SK-N-SH treated with all-trans-retinoic acid at 6 μM for 48 hours (cell line): ENCODE measurements around the gene SPRED1.

Experiments used
- ATAC-seq: fragments of 200-7000 bp; cut with Tn5 transposase; 3 replicates; pipeline ENCODE4 v1.9.1; 2020; ENCODE audit warnings: mild to moderate bottlenecking, moderate library complexity
- ARNTL ChIP-seq: fragments of 450-650 bp; formaldehyde crosslinking; IDR thresholded peaks from 2 replicates; pipeline ENCODE4 v1.5.0; 2020; ENCODE audit warnings: low read depth, mild to moderate bottlenecking, moderate library complexity, borderline replicate concordance
- BACH2 ChIP-seq: fragments of 250-450 bp; sonication (Bioruptor Pico); IDR thresholded peaks from 2 replicates; pipeline ENCODE4 v1.9.0; 2021; ENCODE audit warnings: mild to moderate bottlenecking, borderline replicate concordance
- CSDC2 ChIP-seq: fragments of 250-450 bp; sonication (Bioruptor Pico); IDR thresholded peaks from 2 replicates; pipeline ENCODE4 v1.5.0; 2020; ENCODE audit warnings: mild to moderate bottlenecking, moderate library complexity
- ESRRG ChIP-seq: fragments of 250-450 bp; sonication (Bioruptor Pico); IDR thresholded peaks from 2 replicates; pipeline ENCODE4 v1.6.1; 2021; ENCODE audit warnings: mild to moderate bottlenecking
- GLIS3 ChIP-seq: fragments of 250-450 bp; sonication (Bioruptor Pico); IDR thresholded peaks from 2 replicates; pipeline ENCODE4 v1.5.0; 2020; ENCODE audit warnings: mild to moderate bottlenecking, moderate library complexity
- ISL1 ChIP-seq: fragments of 250-450 bp; sonication (Bioruptor Pico); IDR thresholded peaks from 2 replicates; pipeline ENCODE4 v2.1.2; 2022; ENCODE audit warnings: mild to moderate bottlenecking, moderate library complexity
- OSR1 ChIP-seq: fragments of 250-450 bp; sonication (Bioruptor Pico); IDR thresholded peaks from 2 replicates; pipeline ENCODE4 v1.8.0; 2022; ENCODE audit warnings: moderate library complexity, mild to moderate bottlenecking, inconsistent platforms
- POU6F1 ChIP-seq: fragments of 250-450 bp; sonication (Bioruptor Pico); IDR thresholded peaks from 2 replicates; pipeline ENCODE4 v1.8.0; 2021; ENCODE audit warnings: low read depth, mild to moderate bottlenecking, moderate library complexity, borderline replicate concordance
- PPARA ChIP-seq: fragments of 250-450 bp; sonication (Bioruptor Pico); IDR thresholded peaks from 2 replicates; pipeline ENCODE4 v1.5.0; 2020; ENCODE audit warnings: mild to moderate bottlenecking, borderline replicate concordance
- RARB ChIP-seq: fragments of 250-450 bp; sonication (Bioruptor Pico); IDR thresholded peaks from 2 replicates; pipeline ENCODE4 v1.8.0; 2021; ENCODE audit warnings: mild to moderate bottlenecking, moderate library complexity
- SNAI2 ChIP-seq: fragments of 250-450 bp; sonication (Bioruptor Pico); IDR thresholded peaks from 2 replicates; pipeline ENCODE4 v1.5.0; 2020; ENCODE audit warnings: mild to moderate bottlenecking, moderate library complexity
- TCF4 ChIP-seq: fragments of 250-450 bp; sonication (Bioruptor Pico); IDR thresholded peaks from 2 replicates; pipeline ENCODE4 v1.8.0; 2021; ENCODE audit warnings: mild to moderate bottlenecking, moderate library complexity, borderline replicate concordance
- TOX ChIP-seq: fragments of 250-450 bp; sonication (Bioruptor Pico); IDR thresholded peaks from 2 replicates; pipeline ENCODE4 v1.8.0; 2021; ENCODE audit warnings: mild to moderate bottlenecking, moderate library complexity, borderline replicate concordance
- TSHZ2 ChIP-seq: fragments of 250-450 bp; sonication (Bioruptor Pico); IDR thresholded peaks from 2 replicates; pipeline ENCODE4 v1.5.0; 2020; ENCODE audit warnings: mild to moderate bottlenecking, moderate library complexity
- ZC3H10 ChIP-seq: fragments of 250-450 bp; sonication (Bioruptor Pico); IDR thresholded peaks from 2 replicates; pipeline ENCODE4 v1.5.1; 2021; ENCODE audit warnings: mild to moderate bottlenecking, moderate library complexity
- ZFP3 ChIP-seq: fragments of 250-450 bp; sonication (Bioruptor Pico); IDR thresholded peaks from 2 replicates; pipeline ENCODE4 v1.5.0; 2020; ENCODE audit warnings: mild to moderate bottlenecking, moderate library complexity
- ZFP30 ChIP-seq: fragments of 450-650 bp; formaldehyde crosslinking; IDR thresholded peaks from 2 replicates; pipeline ENCODE4 v1.5.0; 2022; ENCODE audit warnings: mild to moderate bottlenecking, moderate library complexity
- ZNF565 ChIP-seq: fragments of 450-650 bp; formaldehyde crosslinking; conservative IDR thresholded peaks from 2 replicates; pipeline ENCODE4 v1.5.0; 2020; ENCODE audit warnings: low read depth, mild to moderate bottlenecking, moderate library complexity
- ZNF8 ChIP-seq: fragments of 450-650 bp; formaldehyde crosslinking; IDR thresholded peaks from 2 replicates; pipeline ENCODE4 v1.5.0; 2020; ENCODE audit warnings: mild to moderate bottlenecking, moderate library complexity
- TF ChIP-seq, protein P1 (sequence below): fragments of 250-450 bp; sonication (Bioruptor Pico); IDR thresholded peaks from 2 replicates; pipeline ENCODE4 v1.5.1; 2020; ENCODE audit warnings: low read depth, mild to moderate bottlenecking, moderate library complexity
- TF ChIP-seq, protein P2 (sequence below): fragments of 250-450 bp; sonication (Bioruptor Pico); IDR thresholded peaks from 2 replicates; pipeline ENCODE4 v1.5.1; 2021; ENCODE audit warnings: mild to moderate bottlenecking, moderate library complexity

SPRED1 gene

GRCh38 chr15:38283010-38283409, 30.4 kb downstream of the SPRED1 start:
- ATAC-seq, result no peak
- TF ChIP-seq TCF4 (CRISPR knock-in tag), result no peak
- no peak for TF ChIP-seq ARNTL
- TF ChIP-seq GLIS3 (CRISPR knock-in tag), result no peak
- TF ChIP-seq ZNF565 (CRISPR knock-in tag), result no peak
- TF ChIP-seq PPARA (CRISPR knock-in tag), result no peak
- TF ChIP-seq ISL1, result no peak
- TF ChIP-seq TSHZ2 (CRISPR knock-in tag), result no peak
- no peak for TF ChIP-seq CSDC2 (CRISPR knock-in tag)
- no peak for TF ChIP-seq SNAI2 (CRISPR knock-in tag)
- TF ChIP-seq ZNF8 (CRISPR knock-in tag), result no peak
- TF ChIP-seq, protein P1, sequence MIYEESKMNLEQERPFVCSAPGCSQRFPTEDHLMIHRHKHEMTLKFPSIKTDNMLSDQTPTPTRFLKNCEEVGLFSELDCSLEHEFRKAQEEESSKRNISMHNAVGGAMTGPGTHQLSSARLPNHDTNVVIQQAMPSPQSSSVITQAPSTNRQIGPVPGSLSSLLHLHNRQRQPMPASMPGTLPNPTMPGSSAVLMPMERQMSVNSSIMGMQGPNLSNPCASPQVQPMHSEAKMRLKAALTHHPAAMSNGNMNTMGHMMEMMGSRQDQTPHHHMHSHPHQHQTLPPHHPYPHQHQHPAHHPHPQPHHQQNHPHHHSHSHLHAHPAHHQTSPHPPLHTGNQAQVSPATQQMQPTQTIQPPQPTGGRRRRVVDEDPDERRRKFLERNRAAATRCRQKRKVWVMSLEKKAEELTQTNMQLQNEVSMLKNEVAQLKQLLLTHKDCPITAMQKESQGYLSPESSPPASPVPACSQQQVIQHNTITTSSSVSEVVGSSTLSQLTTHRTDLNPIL (CRISPR knock-in tag), result no peak
- TF ChIP-seq BACH2 (CRISPR knock-in tag), result no peak
- TF ChIP-seq, protein P2, sequence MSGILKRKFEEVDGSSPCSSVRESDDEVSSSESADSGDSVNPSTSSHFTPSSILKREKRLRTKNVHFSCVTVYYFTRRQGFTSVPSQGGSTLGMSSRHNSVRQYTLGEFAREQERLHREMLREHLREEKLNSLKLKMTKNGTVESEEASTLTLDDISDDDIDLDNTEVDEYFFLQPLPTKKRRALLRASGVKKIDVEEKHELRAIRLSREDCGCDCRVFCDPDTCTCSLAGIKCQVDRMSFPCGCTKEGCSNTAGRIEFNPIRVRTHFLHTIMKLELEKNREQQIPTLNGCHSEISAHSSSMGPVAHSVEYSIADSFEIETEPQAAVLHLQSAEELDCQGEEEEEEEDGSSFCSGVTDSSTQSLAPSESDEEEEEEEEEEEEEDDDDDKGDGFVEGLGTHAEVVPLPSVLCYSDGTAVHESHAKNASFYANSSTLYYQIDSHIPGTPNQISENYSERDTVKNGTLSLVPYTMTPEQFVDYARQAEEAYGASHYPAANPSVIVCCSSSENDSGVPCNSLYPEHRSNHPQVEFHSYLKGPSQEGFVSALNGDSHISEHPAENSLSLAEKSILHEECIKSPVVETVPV (CRISPR knock-in tag), result no peak

GRCh38 chr15:38285456-38285855, 32.8 kb downstream of the SPRED1 start:
- TF ChIP-seq ZNF565 (CRISPR knock-in tag) (no peak), BACH2 (CRISPR knock-in tag) (no peak), TOX (CRISPR knock-in tag) (no peak), ZFP30 (CRISPR knock-in tag) (no peak), TCF4 (CRISPR knock-in tag) (no peak), ZFP3 (CRISPR knock-in tag) (no peak), RARB (CRISPR knock-in tag) (no peak), SNAI2 (CRISPR knock-in tag) (no peak), ARNTL (no peak), ISL1 (no peak), ZNF8 (CRISPR knock-in tag) (no peak)
- TF ChIP-seq, protein P2 (CRISPR knock-in tag), result no peak
- ATAC-seq, result no peak

DNA sequence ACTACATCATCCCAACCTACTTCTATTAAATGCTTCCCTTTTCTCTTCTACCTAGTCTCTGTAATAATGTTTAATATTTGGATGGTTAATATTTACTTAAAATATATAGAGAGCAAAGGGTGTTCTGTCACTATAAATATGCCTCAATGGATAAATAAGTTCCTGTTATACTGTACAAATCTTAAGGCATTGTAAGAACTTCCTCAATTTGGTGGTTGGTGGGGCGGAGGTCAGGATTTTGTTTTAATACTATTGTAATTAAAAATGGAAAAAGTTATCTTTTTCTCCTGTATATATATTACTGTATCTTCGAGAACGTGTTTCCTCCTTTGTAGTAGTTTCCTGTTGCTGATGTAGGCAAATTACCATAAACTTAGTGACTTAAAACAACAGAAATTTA, 41.5 kb downstream of the SPRED1 start:
- ATAC-seq, result no peak
- TF ChIP-seq ZC3H10 (CRISPR knock-in tag), result no peak
- no peak for TF ChIP-seq OSR1 (CRISPR knock-in tag)
- TF ChIP-seq RARB (CRISPR knock-in tag), result no peak
- TF ChIP-seq ESRRG (CRISPR knock-in tag), result no peak
- no peak for TF ChIP-seq ARNTL
- TF ChIP-seq POU6F1 (CRISPR knock-in tag), result no peak
- TF ChIP-seq ZFP30 (CRISPR knock-in tag), result no peak
